IMR-90 (cell line): ENCODE data around the gene KAZN. TPM values are rescaled to one million over a fixed set of nuclear protein-coding genes. Genes with fewer than 3 reads are reported as not detected.

ENCODE experiments used
- ATAC-seq: fragments of 200-7000 bp; cut with Tn5 transposase; 2 replicates; pipeline ENCODE4 v1.9.1; 2020; ENCODE audit warnings: low read depth, mild to moderate bottlenecking, moderate library complexity
- BruUV-seq: library from RNA; stranded (reverse); fragments of 400-500 nt; replicated peaks from 2 replicates; lab custom pipeline; 2021; lab: Mats Ljungman, UMichigan
- CTCF ChIA-PET: fragments of 300-600 bp; formaldehyde crosslinking; extraction: SDS; loops from one replicate; lab custom pipeline; 2021; ENCODE audit warnings: antibody characterized with exemption; lab: Yijun Ruan, JAX
- POLR2A ChIA-PET: fragments of 300-600 bp; sonication (Branson Sonifier 250); formaldehyde crosslinking; loops from one replicate; lab custom pipeline; 2022; ENCODE audit warnings: antibody characterized with exemption; ENCODE audit not compliant: unreplicated experiment; lab: Charles Lee
- DNase-seq: peaks from one replicate; pipeline ENCODE4 v3.0.0; 2013
- H2AFZ ChIP-seq: replicated peaks from 2 replicates; pipeline ENCODE3; 2013; ENCODE audit warnings: low read length, mild to moderate bottlenecking; ENCODE audit not compliant: poor library complexity
- H2AK5ac ChIP-seq: 2 replicates; pipeline ENCODE4 v1.6.1; 2013; ENCODE audit warnings: low read depth, low read length, inconsistent platforms
- H2AK9ac ChIP-seq: replicated peaks from 2 replicates; pipeline ENCODE3; 2013; ENCODE audit warnings: mild to moderate bottlenecking, low read depth, low read length, moderate library complexity; ENCODE audit not compliant: poor library complexity
- H2BK120ac ChIP-seq: 2 replicates; pipeline ENCODE4 v1.6.1; 2013; ENCODE audit warnings: low read depth, low read length, inconsistent platforms
- H2BK15ac ChIP-seq: 3 replicates; pipeline ENCODE4 v1.6.1; 2013; ENCODE audit warnings: low read depth, low read length, inconsistent platforms
- H2BK20ac ChIP-seq: 2 replicates; pipeline ENCODE4 v1.6.1; 2013; ENCODE audit warnings: low read depth, mild to moderate bottlenecking, inconsistent platforms, low read length, moderate library complexity
- H2BK5ac ChIP-seq: 2 replicates; pipeline ENCODE4 v1.6.1; 2013; ENCODE audit warnings: mild to moderate bottlenecking, low read depth, low read length, inconsistent platforms; ENCODE audit not compliant: poor library complexity, severe bottlenecking
- H3K14ac ChIP-seq: replicated peaks from 2 replicates; pipeline ENCODE4 v1.6.1; 2013; ENCODE audit warnings: low read depth, low read length, inconsistent platforms
- H3K18ac ChIP-seq: 2 replicates; pipeline ENCODE4 v1.6.1; 2013; ENCODE audit warnings: low read depth, low read length, control low read depth
- H3K23ac ChIP-seq: 2 replicates; pipeline ENCODE4 v1.6.1; 2013; ENCODE audit warnings: low read depth, low read length, inconsistent platforms
- H3K27ac ChIP-seq: 2 replicates; pipeline ENCODE4 v1.5.1; 2013; ENCODE audit warnings: mild to moderate bottlenecking, control low read depth, low read length; ENCODE audit not compliant: insufficient read depth
- H3K27me3 ChIP-seq: 2 replicates; pipeline ENCODE4 v1.6.1; 2013; ENCODE audit warnings: low read length; ENCODE audit not compliant: control insufficient read depth, insufficient read depth
- H3K36me3 ChIP-seq: 2 replicates; pipeline ENCODE4 v1.6.1; 2013; ENCODE audit warnings: low read length, mixed read lengths; ENCODE audit not compliant: control insufficient read depth, insufficient read depth
- H3K4ac ChIP-seq: 2 replicates; pipeline ENCODE4 v1.6.1; 2013; ENCODE audit warnings: low read depth, low read length, inconsistent platforms
- H3K4me1 ChIP-seq: 2 replicates; pipeline ENCODE4 v1.6.1; 2013; ENCODE audit warnings: low read length, mixed read lengths; ENCODE audit not compliant: control insufficient read depth, insufficient read depth
- H3K4me2 ChIP-seq: 2 replicates; pipeline ENCODE4 v1.6.1; 2013; ENCODE audit warnings: low read depth, mild to moderate bottlenecking, control low read depth, low read length, moderate library complexity
- H3K4me3 ChIP-seq: 2 replicates; pipeline ENCODE4 v1.5.1; 2013; ENCODE audit warnings: low read depth, mild to moderate bottlenecking, control low read depth, low read length, moderate library complexity; ENCODE audit not compliant: insufficient read depth
- H3K56ac ChIP-seq: 2 replicates; pipeline ENCODE4 v1.6.1; 2013; ENCODE audit warnings: low read length, inconsistent platforms; ENCODE audit not compliant: insufficient read depth; ENCODE audit errors: extremely low read depth
- H3K79me1 ChIP-seq, 2 experiments: 2 replicates each; pipeline ENCODE4 v1.6.1; 2013; ENCODE audit warnings: low read length in 2 of 2, inconsistent platforms in 1 of 2, low read depth in 1 of 2
- H3K9ac ChIP-seq: 2 replicates; pipeline ENCODE4 v1.6.1; 2013; ENCODE audit warnings: low read depth, low read length, control low read depth
- H3K9me1 ChIP-seq: 2 replicates; pipeline ENCODE4 v1.6.1; 2013; ENCODE audit warnings: low read length, inconsistent platforms; ENCODE audit not compliant: insufficient read depth
- H3K9me3 ChIP-seq: 2 replicates; pipeline ENCODE4 v1.6.1; 2013; ENCODE audit warnings: low read length; ENCODE audit not compliant: control insufficient read depth, insufficient read depth
- H4K20me1 ChIP-seq: 2 replicates; pipeline ENCODE4 v1.6.1; 2013; ENCODE audit warnings: low read length, inconsistent platforms; ENCODE audit not compliant: insufficient read depth
- H4K5ac ChIP-seq: 2 replicates; pipeline ENCODE4 v1.6.1; 2013; ENCODE audit warnings: mild to moderate bottlenecking, low read depth, low read length, control low read depth
- H4K8ac ChIP-seq, 2 experiments: 2 replicates each; pipeline ENCODE4 v1.6.1; 2013; ENCODE audit warnings: low read depth in 2 of 2, low read length in 2 of 2, control low read depth in 1 of 2, inconsistent platforms in 1 of 2
- H4K91ac ChIP-seq: 2 replicates; pipeline ENCODE4 v1.6.1; 2013; ENCODE audit warnings: low read depth, low read length, inconsistent platforms; ENCODE audit not compliant: insufficient read depth
- BHLHE40 ChIP-seq: fragments of 150-350 bp; IDR thresholded peaks from 2 replicates; pipeline ENCODE4 v1.6.1; 2016; ENCODE audit warnings: mild to moderate bottlenecking, low read depth, low read length
- CEBPB ChIP-seq: IDR thresholded peaks from 2 replicates; pipeline ENCODE4 v1.6.1; 2012; ENCODE audit warnings: low read depth, low read length, improper control_type of control experiment
- CHD1 ChIP-seq: IDR thresholded peaks from 2 replicates; pipeline ENCODE4 v1.6.1; 2012; ENCODE audit warnings: low read depth, low read length, improper control_type of control experiment
- CTCF ChIP-seq: conservative IDR thresholded peaks from 2 replicates; pipeline ENCODE4 v1.5.1; 2012; ENCODE audit warnings: mild to moderate bottlenecking, low read depth, low read length, improper control_type of control experiment
- ELK1 ChIP-seq: fragments of 150-350 bp; IDR thresholded peaks from 2 replicates; pipeline ENCODE4 v1.6.1; 2016; ENCODE audit warnings: low read depth, mild to moderate bottlenecking, low read length, moderate library complexity, borderline replicate concordance
- FOS ChIP-seq: fragments of 150-350 bp; IDR thresholded peaks from 2 replicates; pipeline ENCODE4 v1.6.1; 2016; ENCODE audit warnings: low read depth, low read length
- MAFK ChIP-seq: IDR thresholded peaks from 2 replicates; pipeline ENCODE4 v1.6.1; 2012; ENCODE audit warnings: low read depth, low read length, improper control_type of control experiment
- MAZ ChIP-seq: IDR thresholded peaks from 2 replicates; pipeline ENCODE4 v1.6.1; 2012; ENCODE audit warnings: low read depth, mild to moderate bottlenecking, low read length, improper control_type of control experiment, moderate library complexity, borderline replicate concordance
- MXI1 ChIP-seq: IDR thresholded peaks from 2 replicates; pipeline ENCODE4 v1.6.1; 2012; ENCODE audit warnings: low read depth, mild to moderate bottlenecking, low read length, moderate library complexity, borderline replicate concordance
- NFE2L2 ChIP-seq: fragments of 150-350 bp; IDR thresholded peaks from 2 replicates; pipeline ENCODE4 v1.6.1; 2016; ENCODE audit warnings: low read depth, mild to moderate bottlenecking, low read length
- POLR2A ChIP-seq: IDR thresholded peaks from 2 replicates; pipeline ENCODE4 v1.6.1; 2012; ENCODE audit warnings: mild to moderate bottlenecking, low read depth, low read length
- RAD21 ChIP-seq: IDR thresholded peaks from 2 replicates; pipeline ENCODE4 v1.6.1; 2012; ENCODE audit warnings: low read length, improper control_type of control experiment
- RCOR1 ChIP-seq: IDR thresholded peaks from 2 replicates; pipeline ENCODE4 v1.6.1; 2012; ENCODE audit warnings: mild to moderate bottlenecking, low read length, improper control_type of control experiment; ENCODE audit not compliant: insufficient replicate concordance
- RFX5 ChIP-seq: IDR thresholded peaks from 2 replicates; pipeline ENCODE4 v1.8.0; 2012; ENCODE audit warnings: low read depth, mild to moderate bottlenecking, low read length, moderate library complexity
- SMC3 ChIP-seq: fragments of 150-350 bp; IDR thresholded peaks from 2 replicates; pipeline ENCODE4 v1.6.1; 2016; ENCODE audit warnings: low read depth, mild to moderate bottlenecking, antibody characterized with exemption, low read length, moderate library complexity
- USF2 ChIP-seq: fragments of 150-350 bp; IDR thresholded peaks from 2 replicates; pipeline ENCODE4 v1.6.1; 2017; ENCODE audit warnings: mild to moderate bottlenecking, antibody characterized with exemption, low read length, low read depth
- WGBS, 2 experiments: methylation state at CpG; one replicate each; pipeline versions ENCODE4 v1.1.5 to v1.1.7; 2013; ENCODE audit warnings: missing lambda C conversion rate in 2 of 2; ENCODE audit not compliant: insufficient read length in 1 of 2; ENCODE audit errors: extremely low coverage in 2 of 2; 5-methylcytosine and 5-hydroxymethylcytosine counted together
- dilution Hi-C: fragments of 300-500 bp; cut with HindIII; formaldehyde crosslinking; loops from one replicate; pipeline ENCODE4 v1.14.3; 2018; ENCODE audit warnings: low sequenced_read_pairs; ENCODE audit not compliant: unreplicated experiment
- in situ Hi-C: fragments of 300-500 bp; cut with MboI; formaldehyde crosslinking; loops from 3 replicates; pipeline ENCODE4 v1.14.3; 2019; ENCODE audit warnings: low sequenced_read_pairs, inconsistent platforms, mixed read lengths
- intact Hi-C: fragments of 100-400 bp; cut with micrococcal nuclease; formaldehyde crosslinking; loops from 2 replicates; pipeline ENCODE4 v1.10.0; 2022
- polyA plus RNA-seq, 3 experiments: library from polyadenylated mRNA; depleted of rRNA; stranded (reverse); fragments of >200 nt; gene quantifications; 2 replicates each; pipeline ENCODE4 v1.2.3, GENCODE V29; 2012; ENCODE audit warnings: low replicate concordance in 1 of 3
- total RNA-seq: library from RNA; depleted of rRNA; stranded (reverse); fragments of >200 nt; gene quantifications from 2 replicates; pipeline ENCODE4 v1.2.3, GENCODE V29; 2012

The KAZN gene
- total and polyA plus RNA-seq, 2 of the 4 experiments (the other 2 are of a cell fraction) = 5.2 to 10.5 TPM

GRCh38 chr1:14773396-14774025 lies 175.0 kb downstream of the KAZN start:
- ChIA-PET POLR2A (no interaction called here), CTCF (no interaction called here)
- no peaks in the 10 kb centered on the region for H3K4me1 ChIP-seq
- intact Hi-C loops (no loop called here), dilution Hi-C loops (no loop called here), in situ Hi-C loops (no loop called here)
- no peaks in the 10 kb centered on the region for H4K20me1 ChIP-seq
- H2BK5ac ChIP-seq = no peak overlapping the region
- WGBS, 2 experiments = 62% methylated on average over 2 of the region's 13 CpGs; no CpG with 5 or more reads in 1 of the 2 experiments
- no peak overlapping the region for H3K4ac ChIP-seq
- H2BK120ac ChIP-seq = no peak overlapping the region
- ATAC-seq (no peak), DNase-seq (no peak)
- H3K9me3 ChIP-seq = 0 out of 2 replicates have a peak, but pooled peaks cover 2% of the 10 kb centered on the region
- H3K79me1 ChIP-seq = no peaks in the 10 kb centered on the region
- H3K36me3 ChIP-seq = no peaks in the 10 kb centered on the region
- H3K23ac ChIP-seq = no peak overlapping the region
- no peak overlapping the region for H3K18ac ChIP-seq
- no peak overlapping the region for H2AK9ac ChIP-seq
- no peak overlapping the region for H4K8ac ChIP-seq
- no peak overlapping the region for H3K4me2 ChIP-seq
- no peak overlapping the region for H3K14ac ChIP-seq
- H4K5ac ChIP-seq = no peak overlapping the region
- H2AK5ac ChIP-seq = no peak overlapping the region
- H3K27ac ChIP-seq = no peak overlapping the region
- H3K56ac ChIP-seq = no peak overlapping the region
- H3K9ac ChIP-seq = no peak overlapping the region
- H3K9me1 ChIP-seq = no peaks in the 10 kb centered on the region
- no TSS peak for BruUV-seq
- no peak overlapping the region for H3K4me3 ChIP-seq
- H2BK15ac ChIP-seq = no peak overlapping the region
- TF ChIP-seq CEBPB (no peak), POLR2A (no peak), NFE2L2 (no peak), FOS (no peak), MXI1 (no peak), SMC3 (no peak), MAZ (no peak), RCOR1 (no peak), MAFK (no peak), BHLHE40 (no peak), USF2 (no peak), RAD21 (no peak), CHD1 (no peak), RFX5 (no peak), CTCF (no peak), ELK1 (no peak)
- H4K91ac ChIP-seq = no peak overlapping the region
- no peak overlapping the region for H2AFZ ChIP-seq
- H2BK20ac ChIP-seq = no peak overlapping the region
- no peaks in the 10 kb centered on the region for H3K27me3 ChIP-seq
